ENCODE measurements around the gene BCAS3.
"Not testable (repeated sequence)": the region's sequence is repeated elsewhere in the genome, so short reads cannot be mapped to it uniquely, and the experiment has no call there.

Gene BCAS3

GRCh38 chr17:60747069-60747808 is 69.6 kb downstream of the BCAS3 start:
- no peak for DNase-seq (ENCODE audit: low read depth)

- DNase-seq (ENCODE audit: low read depth): no peak
Measured at GRCh38 chr17:60748204-60748603, 70.6 kb downstream of the BCAS3 start.

- no peak for DNase-seq (ENCODE audit: low read depth)
Measured at GRCh38 chr17:60749050-60749449, 71.4 kb downstream of the BCAS3 start.

GRCh38 chr17:60749708-60750107 is 72.1 kb downstream of the BCAS3 start:
- no peak for DNase-seq (ENCODE audit: low read depth)

- no peak for DNase-seq (ENCODE audit: low read depth)
Measured at GRCh38 chr17:60750640-60751039, 73.0 kb downstream of the BCAS3 start.

GRCh38 chr17:60751884-60752283 is 74.2 kb downstream of the BCAS3 start:
- no peak for DNase-seq (ENCODE audit: low read depth)

- no peak for DNase-seq (ENCODE audit: low read depth)
Measured at GRCh38 chr17:60752873-60753577, 75.4 kb downstream of the BCAS3 start.

GRCh38 chr17:60754057-60754604 is 76.5 kb downstream of the BCAS3 start:
- DNase-seq (ENCODE audit: low read depth): no peak

GRCh38 chr17:60756798-60757197 is 79.1 kb downstream of the BCAS3 start:
- not testable (repeated sequence) for DNase-seq (ENCODE audit: low read depth)

GRCh38 chr17:60757437-60757836 is 79.8 kb downstream of the BCAS3 start:
- no peak for DNase-seq (ENCODE audit: low read depth)

- no peak for DNase-seq (ENCODE audit: low read depth)
Measured at GRCh38 chr17:60759756-60760155, 82.1 kb downstream of the BCAS3 start.

GRCh38 chr17:60761301-60761700 is 83.7 kb downstream of the BCAS3 start:
- DNase-seq (ENCODE audit: low read depth): not testable (repeated sequence)

GRCh38 chr17:60766778-60767190 is 89.1 kb downstream of the BCAS3 start:
- no peak for DNase-seq (ENCODE audit: low read depth)

- no peak for DNase-seq (ENCODE audit: low read depth)
Measured at GRCh38 chr17:60767744-60768308, 90.2 kb downstream of the BCAS3 start.

- DNase-seq (ENCODE audit: low read depth): no peak
Measured at GRCh38 chr17:60769327-60769726, 91.7 kb downstream of the BCAS3 start.

GRCh38 chr17:60770946-60771422 is 93.3 kb downstream of the BCAS3 start:
- DNase-seq (ENCODE audit: low read depth): no peak

- DNase-seq (ENCODE audit: low read depth): not testable (repeated sequence)
Measured at GRCh38 chr17:60771621-60772020, 94.0 kb downstream of the BCAS3 start.

GRCh38 chr17:60773552-60773951 is 95.9 kb downstream of the BCAS3 start:
- DNase-seq (ENCODE audit: low read depth): no peak

GRCh38 chr17:60781880-60782412 is 104.3 kb downstream of the BCAS3 start:
- no peak for DNase-seq (ENCODE audit: low read depth)

GRCh38 chr17:60782742-60783141 is 105.1 kb downstream of the BCAS3 start:
- no peak for DNase-seq (ENCODE audit: low read depth)

- DNase-seq (ENCODE audit: low read depth): no peak
Measured at GRCh38 chr17:60790205-60790604, 112.6 kb downstream of the BCAS3 start.

GRCh38 chr17:60792250-60792898 is 114.7 kb downstream of the BCAS3 start:
- DNase-seq (ENCODE audit: low read depth): no peak
